GM19395 (cell line): ENCODE measurements around the gene MIPOL1.
"Not testable (repeated sequence)": the region's sequence is repeated elsewhere in the genome, so short reads cannot be mapped to it uniquely, and the experiment has no call there.

ENCODE experiments used
- ATAC-seq: cut with Tn5 transposase; IDR thresholded peaks from one replicate; pipeline ENCODE4 v1.9.1; 2021; ENCODE audit warnings: mild to moderate bottlenecking, moderate library complexity; ENCODE audit not compliant: unreplicated experiment

Gene MIPOL1

GRCh38 chr14:37497422-37497821 lies 299.7 kb downstream of the MIPOL1 start:
- ATAC-seq: no peak

- ATAC-seq: no peak
These were observed 304.1 kb downstream of the MIPOL1 start for GRCh38 chr14:37501877-37502276.

GRCh38 chr14:37508503-37508902 lies 310.8 kb downstream of the MIPOL1 start:
- no peak for ATAC-seq

GRCh38 chr14:37512173-37512572 lies 314.4 kb downstream of the MIPOL1 start:
- no peak for ATAC-seq

GRCh38 chr14:37515771-37516170 lies 318.0 kb downstream of the MIPOL1 start:
- ATAC-seq: no peak

GRCh38 chr14:37526994-37527393 lies 329.3 kb downstream of the MIPOL1 start:
- ATAC-seq: no peak

GRCh38 chr14:37539992-37540391 lies 342.3 kb downstream of the MIPOL1 start:
- no peak for ATAC-seq

GRCh38 chr14:37544407-37544806 lies 346.7 kb downstream of the MIPOL1 start:
- no peak for ATAC-seq

- ATAC-seq: no peak
These were observed 347.4 kb downstream of the MIPOL1 start for GRCh38 chr14:37545174-37545573.

- no peak for ATAC-seq
These were observed 349.1 kb downstream of the MIPOL1 start for GRCh38 chr14:37546621-37547447.

- no peak for ATAC-seq
These were observed 352.8 kb downstream of the MIPOL1 start for GRCh38 chr14:37550511-37550910.

GRCh38 chr14:37551119-37551518 lies 353.4 kb downstream of the MIPOL1 start:
- no peak for ATAC-seq

- no peak for ATAC-seq
These were observed 356.3 kb downstream of the MIPOL1 start for GRCh38 chr14:37553935-37554550.

GRCh38 chr14:37555596-37555995 lies 357.9 kb downstream of the MIPOL1 start:
- not testable (repeated sequence) for ATAC-seq

- ATAC-seq: no peak
These were observed 361.0 kb downstream of the MIPOL1 start for GRCh38 chr14:37558740-37559139.

- no peak for ATAC-seq
These were observed 361.6 kb downstream of the MIPOL1 start for GRCh38 chr14:37559386-37559785.

- ATAC-seq: no peak
These were observed 365.5 kb downstream of the MIPOL1 start for GRCh38 chr14:37563189-37563588.

GRCh38 chr14:37565550-37565949 lies 367.8 kb downstream of the MIPOL1 start:
- ATAC-seq: no peak

- no peak for ATAC-seq
These were observed 369.2 kb downstream of the MIPOL1 start for GRCh38 chr14:37566811-37567371.

- no peak for ATAC-seq
These were observed 372.0 kb downstream of the MIPOL1 start for GRCh38 chr14:37569729-37570128.

- no peak for ATAC-seq
These were observed 373.7 kb downstream of the MIPOL1 start for GRCh38 chr14:37571391-37571790.

GRCh38 chr14:37573356-37573755 lies 375.6 kb downstream of the MIPOL1 start:
- ATAC-seq: no peak
